GM13977 (cell line): ENCODE measurements around the gene VPS18.

Experiments
- DNase-seq: peaks from one replicate; pipeline ENCODE4 v3.0.0; 2012; ENCODE audit warnings: low spot score
- in situ Hi-C: fragments of 300-500 bp; cut with MboI; formaldehyde crosslinking; loops from one replicate; pipeline ENCODE4 v1.12.0; 2022; ENCODE audit warnings: low sequenced_read_pairs, low pct_unique_long_range_greater_than_20kb, mixed read lengths, inconsistent platforms; ENCODE audit not compliant: unreplicated experiment
- TF ChIP-seq, protein P1 (sequence below): IDR thresholded peaks from 2 replicates; pipeline ENCODE4 v1.5.1; 2012; ENCODE audit warnings: mild to moderate bottlenecking, control low read depth; ENCODE audit not compliant: insufficient read depth; ENCODE audit errors: extremely low read depth, missing control alignments

The VPS18 gene

DNA sequence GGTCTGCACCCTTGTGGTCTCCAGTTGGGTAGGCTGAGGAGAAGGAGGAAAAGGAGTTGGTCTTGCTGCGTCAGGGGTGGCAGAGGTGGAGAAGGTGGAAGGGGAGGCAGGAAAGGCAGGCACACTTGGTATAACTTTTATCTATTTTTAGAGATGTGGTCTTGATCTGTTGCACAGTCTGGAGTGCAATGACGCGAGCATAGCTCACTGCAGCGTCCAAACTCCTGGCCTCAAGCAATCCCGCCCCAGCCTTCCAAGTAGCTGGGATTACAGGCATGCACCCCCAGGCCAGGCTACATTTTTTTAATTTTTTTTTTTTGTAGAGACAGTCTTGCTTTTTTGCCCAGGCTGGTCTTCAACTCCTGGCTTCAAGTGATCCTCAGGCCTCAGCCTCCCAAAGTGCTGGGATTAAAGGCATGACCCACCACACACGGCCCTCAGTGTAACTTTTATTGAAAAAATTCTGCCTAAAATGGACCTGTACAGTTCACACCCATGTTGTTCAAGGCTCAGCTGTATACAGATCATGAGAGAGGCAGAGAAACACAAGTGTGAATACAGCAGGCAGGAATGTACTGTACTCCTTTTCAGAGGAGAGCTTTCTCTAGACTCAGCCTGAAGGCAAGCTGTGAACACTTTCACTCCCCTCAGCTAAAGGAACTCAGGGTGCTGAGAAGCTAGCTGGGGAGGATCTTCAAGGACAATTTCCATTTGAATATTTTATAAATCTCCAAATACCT lies 18.1 kb upstream of the VPS18 start:
- in situ Hi-C loops, result no loop called here
- no peak for DNase-seq
- TF ChIP-seq, protein P1, sequence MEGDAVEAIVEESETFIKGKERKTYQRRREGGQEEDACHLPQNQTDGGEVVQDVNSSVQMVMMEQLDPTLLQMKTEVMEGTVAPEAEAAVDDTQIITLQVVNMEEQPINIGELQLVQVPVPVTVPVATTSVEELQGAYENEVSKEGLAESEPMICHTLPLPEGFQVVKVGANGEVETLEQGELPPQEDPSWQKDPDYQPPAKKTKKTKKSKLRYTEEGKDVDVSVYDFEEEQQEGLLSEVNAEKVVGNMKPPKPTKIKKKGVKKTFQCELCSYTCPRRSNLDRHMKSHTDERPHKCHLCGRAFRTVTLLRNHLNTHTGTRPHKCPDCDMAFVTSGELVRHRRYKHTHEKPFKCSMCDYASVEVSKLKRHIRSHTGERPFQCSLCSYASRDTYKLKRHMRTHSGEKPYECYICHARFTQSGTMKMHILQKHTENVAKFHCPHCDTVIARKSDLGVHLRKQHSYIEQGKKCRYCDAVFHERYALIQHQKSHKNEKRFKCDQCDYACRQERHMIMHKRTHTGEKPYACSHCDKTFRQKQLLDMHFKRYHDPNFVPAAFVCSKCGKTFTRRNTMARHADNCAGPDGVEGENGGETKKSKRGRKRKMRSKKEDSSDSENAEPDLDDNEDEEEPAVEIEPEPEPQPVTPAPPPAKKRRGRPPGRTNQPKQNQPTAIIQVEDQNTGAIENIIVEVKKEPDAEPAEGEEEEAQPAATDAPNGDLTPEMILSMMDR, result no peak

GRCh38 chr15:40877694-40878093 lies 16.6 kb upstream of the VPS18 start:
- no peak for DNase-seq
- in situ Hi-C loops, result no loop called here
- TF ChIP-seq, protein P1, result no peak

DNA sequence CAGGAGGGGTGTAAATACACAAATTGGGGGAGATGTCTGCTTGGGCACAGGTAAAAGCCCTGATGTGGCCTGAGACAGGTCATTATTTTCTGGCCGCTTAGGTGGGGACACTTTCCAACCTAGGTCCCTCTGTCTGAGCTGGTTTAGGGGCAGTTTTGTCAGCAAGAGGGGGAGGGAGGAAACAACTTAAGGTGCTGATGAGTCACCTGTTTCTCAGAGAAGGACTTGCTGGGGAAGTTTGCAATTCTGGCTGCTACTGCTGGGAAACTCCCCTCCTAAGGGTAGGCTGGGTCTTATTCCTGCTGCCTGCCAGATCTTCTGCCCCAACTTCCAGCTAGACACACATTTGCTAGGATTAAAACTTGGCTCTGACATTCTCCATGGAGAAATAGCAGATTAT lies 15.5 kb upstream of the VPS18 start:
- in situ Hi-C loops, result no loop called here
- TF ChIP-seq, protein P1, result no peak
- peak; percentile 74 for DNase-seq

GRCh38 chr15:40879609-40880008 lies 14.6 kb upstream of the VPS18 start:
- TF ChIP-seq, protein P1, result no peak
- peak; percentile 45 for DNase-seq
- in situ Hi-C loops, result no loop called here

DNA sequence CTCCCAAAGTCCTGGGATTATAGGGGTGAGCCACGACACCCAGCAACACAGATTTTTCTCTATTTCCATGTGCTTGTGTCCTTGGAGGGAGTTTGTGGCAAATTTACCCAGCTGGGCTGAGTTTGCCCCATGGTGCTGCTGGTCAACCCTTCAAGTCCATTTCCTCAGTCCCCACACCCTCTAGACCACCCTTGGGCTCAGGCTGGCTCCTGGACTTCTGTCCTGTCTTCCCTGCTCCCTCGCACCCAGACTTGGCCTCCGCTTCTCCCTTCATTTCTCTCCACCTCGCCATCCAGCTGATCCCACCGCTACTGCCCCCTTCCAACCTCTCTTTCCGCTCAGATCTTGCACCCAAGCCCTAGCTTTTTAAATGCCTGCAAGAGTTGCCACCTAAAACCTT lies 12.9 kb upstream of the VPS18 start:
- TF ChIP-seq, protein P1, result no peak
- in situ Hi-C loops, result no loop called here
- no peak for DNase-seq

GRCh38 chr15:40886586-40886985 lies 7.7 kb upstream of the VPS18 start:
- in situ Hi-C loops, result no loop called here
- TF ChIP-seq, protein P1, result no peak
- DNase-seq, result no peak

- TF ChIP-seq, protein P1, result no peak
- in situ Hi-C loops, result no loop called here
- no peak for DNase-seq
Observed at GRCh38 chr15:40889112-40889511, 5.1 kb upstream of the VPS18 start.
